ENCODE measurements around the gene UQCRC1.

The UQCRC1 gene

DNA sequence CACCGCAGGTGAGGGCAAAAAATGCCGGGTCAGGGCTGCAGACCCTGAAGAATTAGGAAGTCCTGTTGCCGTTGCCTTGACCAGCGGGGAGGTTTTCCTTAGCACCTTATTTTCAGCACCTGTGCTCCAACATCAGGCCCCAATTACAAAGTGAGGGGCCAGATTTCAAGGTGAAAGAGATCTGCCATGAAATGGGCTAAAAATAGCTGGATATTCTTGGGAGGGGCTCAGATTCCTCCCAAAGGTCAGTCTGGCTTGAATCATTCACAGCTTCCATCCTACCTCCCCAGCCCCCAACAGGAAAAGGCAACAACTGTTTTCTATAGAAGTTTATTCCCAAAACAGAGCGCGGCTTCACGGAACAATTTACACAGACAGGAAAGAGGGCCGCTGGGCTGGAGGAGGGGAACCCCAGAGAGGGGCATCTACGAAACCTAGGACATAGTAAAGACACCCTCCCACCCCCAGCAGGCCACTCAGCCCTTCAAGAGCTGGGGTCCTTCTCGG, 26.8 kb upstream of the UQCRC1 start:
- Histone ChIP-seq H3K27ac (peak overlapping the region; percentile 67), H3K36me3 (peaks cover 24% of the 10 kb centered on the region), H3K27me3 (no peaks in the 10 kb centered on the region), H3K4me3 (ENCODE audit: low read depth in 1 of 2, low read length in 1 of 2) (peak overlapping the region; percentile 87 to 89), H3K9me3 (no peaks in the 10 kb centered on the region), H3K4me1 (ENCODE audit: control insufficient read depth in 1 of 2, insufficient read depth in 1 of 2, low read depth in 1 of 2, low read length in 1 of 2) (peaks cover 33 to 36% of the 10 kb centered on the region in 2 experiments)
- TF ChIP-seq, protein P1, sequence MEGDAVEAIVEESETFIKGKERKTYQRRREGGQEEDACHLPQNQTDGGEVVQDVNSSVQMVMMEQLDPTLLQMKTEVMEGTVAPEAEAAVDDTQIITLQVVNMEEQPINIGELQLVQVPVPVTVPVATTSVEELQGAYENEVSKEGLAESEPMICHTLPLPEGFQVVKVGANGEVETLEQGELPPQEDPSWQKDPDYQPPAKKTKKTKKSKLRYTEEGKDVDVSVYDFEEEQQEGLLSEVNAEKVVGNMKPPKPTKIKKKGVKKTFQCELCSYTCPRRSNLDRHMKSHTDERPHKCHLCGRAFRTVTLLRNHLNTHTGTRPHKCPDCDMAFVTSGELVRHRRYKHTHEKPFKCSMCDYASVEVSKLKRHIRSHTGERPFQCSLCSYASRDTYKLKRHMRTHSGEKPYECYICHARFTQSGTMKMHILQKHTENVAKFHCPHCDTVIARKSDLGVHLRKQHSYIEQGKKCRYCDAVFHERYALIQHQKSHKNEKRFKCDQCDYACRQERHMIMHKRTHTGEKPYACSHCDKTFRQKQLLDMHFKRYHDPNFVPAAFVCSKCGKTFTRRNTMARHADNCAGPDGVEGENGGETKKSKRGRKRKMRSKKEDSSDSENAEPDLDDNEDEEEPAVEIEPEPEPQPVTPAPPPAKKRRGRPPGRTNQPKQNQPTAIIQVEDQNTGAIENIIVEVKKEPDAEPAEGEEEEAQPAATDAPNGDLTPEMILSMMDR (IDR thresholded peaks at IDR 0.05): no peak

DNA sequence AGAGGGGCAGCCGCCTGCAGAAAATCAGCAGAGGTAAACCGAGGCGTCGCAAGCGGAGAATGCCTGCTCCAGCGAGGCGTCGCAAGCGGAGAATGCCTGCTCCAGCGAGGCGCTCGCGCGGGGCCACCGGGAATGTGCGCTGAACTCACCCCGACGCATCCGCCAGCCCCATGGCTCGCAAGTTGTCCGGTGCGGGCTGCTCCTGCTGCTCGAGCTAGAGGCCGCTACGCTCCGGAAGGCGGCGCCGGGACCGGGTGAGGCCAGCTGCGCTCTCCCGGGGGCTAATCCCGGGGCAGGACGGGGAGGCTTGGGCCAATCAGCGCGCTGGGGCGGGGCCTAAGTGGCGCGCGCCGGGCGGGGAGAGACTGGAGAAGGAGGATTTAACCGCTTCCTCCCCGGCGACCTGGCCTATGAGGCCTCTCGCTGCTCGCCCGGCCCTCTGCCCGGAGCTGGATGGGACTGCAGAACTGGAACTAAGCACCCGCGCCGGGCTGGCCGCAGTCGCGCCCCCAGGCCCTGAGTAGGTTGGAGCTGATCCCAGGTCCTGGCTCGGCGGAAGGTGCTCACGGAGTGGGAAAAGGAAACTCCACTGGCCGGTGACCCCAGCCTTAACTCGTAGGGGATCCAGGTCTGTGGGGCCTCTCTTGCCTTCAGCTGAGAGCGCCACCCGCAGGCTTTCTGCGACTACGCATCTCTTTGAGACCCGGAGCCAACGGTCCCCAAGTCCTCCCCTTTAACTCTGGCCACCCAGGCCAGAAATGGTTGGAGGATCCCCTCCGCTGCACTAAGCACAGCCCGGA, 26.0 kb upstream of the UQCRC1 start, which contains the start of gene SLC26A6:
Gene SLC26A6 (minus strand): TSS at position 240 of the 800 bp plus-strand sequence. CDS start 68 bp downstream, at position 172.
- Histone ChIP-seq H3K27ac (peak within 1 kb of the TSS; percentile 67), H3K4me3 (ENCODE audit: low read depth in 1 of 2, low read length in 1 of 2) (peak within 1 kb of the TSS; percentile 87 to 89), H3K36me3 (peaks cover 32% of the 10 kb centered on the region), H3K9me3 (no peaks in the 10 kb centered on the region), H3K27me3 (no peaks in the 10 kb centered on the region), H3K4me1 (ENCODE audit: control insufficient read depth in 1 of 2, insufficient read depth in 1 of 2, low read depth in 1 of 2, low read length in 1 of 2) (peaks cover 33 to 36% of the 10 kb centered on the region in 2 experiments)
- TF ChIP-seq, protein P1 (IDR thresholded peaks at IDR 0.05): peak; percentile 62

DNA sequence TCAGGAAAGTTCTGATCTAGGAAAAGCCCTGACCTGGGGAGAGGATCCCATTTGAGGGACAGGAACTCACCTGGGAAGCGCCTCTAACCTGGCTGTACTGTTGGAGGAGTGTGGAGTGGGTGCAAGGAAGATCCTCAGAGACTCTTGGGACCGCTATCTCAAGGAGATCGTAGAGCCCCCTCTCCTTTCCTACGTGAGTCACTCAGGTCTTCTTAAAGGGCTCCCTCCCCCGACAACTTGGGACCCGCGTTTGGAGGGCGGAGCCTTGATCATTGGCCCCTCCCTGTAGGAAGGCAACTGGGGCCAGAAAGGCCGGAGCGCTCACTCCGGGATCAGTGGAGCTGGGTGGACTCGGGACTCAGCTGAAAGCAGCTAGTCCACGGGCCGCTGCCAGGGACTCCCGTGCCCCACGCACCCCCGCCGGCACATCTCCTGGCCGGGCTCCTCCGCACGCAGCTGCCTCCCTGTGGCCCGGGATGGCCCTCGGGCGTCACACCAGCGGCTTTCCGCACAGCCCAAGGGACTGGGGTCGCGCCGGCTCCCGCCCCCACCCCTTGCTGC, 25.3 kb upstream of the UQCRC1 start:
- TF ChIP-seq, protein P1 (IDR thresholded peaks at IDR 0.05): no peak
- peak overlapping the region; percentile 67 for H3K27ac ChIP-seq
- H3K9me3 ChIP-seq: no peaks in the 10 kb centered on the region
- peak overlapping the region; percentile 87 to 89 for H3K4me3 ChIP-seq (ENCODE audit: low read depth in 1 of 2, low read length in 1 of 2)
- H3K27me3 ChIP-seq: no peaks in the 10 kb centered on the region
- peaks cover 33 to 36% of the 10 kb centered on the region in 2 experiments for H3K4me1 ChIP-seq (ENCODE audit: control insufficient read depth in 1 of 2, insufficient read depth in 1 of 2, low read depth in 1 of 2, low read length in 1 of 2)
- H3K36me3 ChIP-seq: peaks cover 38% of the 10 kb centered on the region

DNA sequence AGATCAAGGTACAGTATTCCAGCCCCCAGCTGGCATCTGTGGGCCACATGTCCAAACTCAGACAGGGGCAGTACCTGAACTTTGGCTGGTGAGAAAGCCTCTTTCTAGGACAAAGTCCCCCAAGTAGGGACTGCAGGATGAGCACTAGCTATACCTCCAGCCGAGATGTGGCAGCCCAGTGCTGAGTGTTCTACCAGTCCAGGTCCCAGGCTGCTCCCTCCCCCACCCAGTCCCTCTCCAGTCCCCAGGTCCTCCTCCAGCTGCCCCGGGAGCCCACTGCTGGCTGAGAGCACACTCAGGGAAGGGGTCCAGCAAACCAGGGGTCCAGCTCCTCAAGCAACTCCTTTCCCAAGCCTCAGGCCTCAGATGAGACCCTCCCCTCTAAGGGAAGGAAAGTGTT, 24.3 kb upstream of the UQCRC1 start:
- no peaks in the 10 kb centered on the region for H3K27me3 ChIP-seq
- peaks cover 48% of the 10 kb centered on the region for H3K36me3 ChIP-seq
- H3K27ac ChIP-seq: no peak overlapping the region
- no peaks in the 10 kb centered on the region for H3K9me3 ChIP-seq
- TF ChIP-seq, protein P1 (IDR thresholded peaks at IDR 0.05): no peak
- H3K4me1 ChIP-seq (ENCODE audit: control insufficient read depth in 1 of 2, insufficient read depth in 1 of 2, low read depth in 1 of 2, low read length in 1 of 2): peaks cover 33 to 36% of the 10 kb centered on the region in 2 experiments
- no peak overlapping the region for H3K4me3 ChIP-seq (ENCODE audit: low read depth in 1 of 2, low read length in 1 of 2)

DNA sequence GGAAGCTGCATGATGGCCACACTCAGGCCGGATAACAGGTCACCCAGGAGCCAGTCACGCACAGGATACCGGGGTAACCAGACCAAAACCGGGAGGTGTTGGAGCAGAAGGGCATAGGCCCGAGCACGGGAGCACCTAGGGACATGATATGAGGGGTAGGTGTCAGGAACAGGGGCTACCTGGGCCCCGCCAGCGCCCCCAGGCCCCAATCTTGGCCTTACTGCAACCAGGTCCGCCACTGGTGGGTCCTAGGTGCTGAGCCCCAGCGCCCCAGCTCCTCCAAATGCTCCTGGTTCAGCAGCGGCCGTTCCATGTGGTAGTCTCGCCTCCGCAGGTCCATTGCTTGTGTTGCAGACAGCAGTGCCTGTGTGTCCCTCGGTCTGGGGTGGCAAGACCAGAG, 23.8 kb upstream of the UQCRC1 start:
- Histone ChIP-seq H3K4me3 (ENCODE audit: low read depth in 1 of 2, low read length in 1 of 2) (no peak overlapping the region), H3K27me3 (no peaks in the 10 kb centered on the region), H3K9me3 (no peaks in the 10 kb centered on the region), H3K27ac (no peak overlapping the region), H3K36me3 (peaks cover 53% of the 10 kb centered on the region), H3K4me1 (ENCODE audit: control insufficient read depth in 1 of 2, insufficient read depth in 1 of 2, low read depth in 1 of 2, low read length in 1 of 2) (peaks cover 33 to 36% of the 10 kb centered on the region in 2 experiments)
- TF ChIP-seq, protein P1 (IDR thresholded peaks at IDR 0.05): no peak
